Fibroblast of lung (primary cell): ENCODE results near the gene CIB4.

ENCODE experiments used
- EZH2 ChIP-seq: IDR thresholded peaks from 2 replicates; pipeline ENCODE4 v1.5.1; 2012; ENCODE audit warnings: low read length, control low read depth, mild to moderate bottlenecking; ENCODE audit errors: missing control alignments
- TF ChIP-seq, protein P1 (sequence below), 2 donors: IDR thresholded peaks in 1 of 2; conservative IDR thresholded peaks in 1 of 2; 1 replicate in 1 of 2; 2 replicates in 1 of 2; pipeline ENCODE4 v1.5.1; 2011 to 2012; ENCODE audit warnings: low read length in 2 of 2, control low read depth in 1 of 2, inconsistent platforms in 1 of 2, low read depth in 1 of 2, mild to moderate bottlenecking in 1 of 2

DNA sequence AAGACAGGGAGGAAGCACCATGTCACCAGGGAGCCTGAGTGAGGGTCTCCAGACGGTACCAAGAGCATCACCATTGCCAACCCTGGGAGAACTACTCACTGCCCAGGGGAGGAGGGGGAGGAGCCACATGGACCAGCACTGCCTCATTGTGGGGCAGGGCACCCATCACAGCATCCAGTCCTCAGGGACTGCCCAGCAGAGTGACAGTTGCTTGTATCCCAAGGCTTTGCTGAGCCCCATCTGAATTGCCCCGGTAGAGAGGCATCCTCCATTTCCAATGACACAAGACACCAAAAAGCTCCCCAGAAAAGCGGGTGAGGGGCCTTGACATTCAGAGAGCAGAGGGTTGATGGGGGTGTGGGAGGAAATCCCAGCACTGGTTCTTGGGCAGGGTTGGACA is 6.8 kb upstream of the CIB4 start:
- TF ChIP-seq, protein P1, sequence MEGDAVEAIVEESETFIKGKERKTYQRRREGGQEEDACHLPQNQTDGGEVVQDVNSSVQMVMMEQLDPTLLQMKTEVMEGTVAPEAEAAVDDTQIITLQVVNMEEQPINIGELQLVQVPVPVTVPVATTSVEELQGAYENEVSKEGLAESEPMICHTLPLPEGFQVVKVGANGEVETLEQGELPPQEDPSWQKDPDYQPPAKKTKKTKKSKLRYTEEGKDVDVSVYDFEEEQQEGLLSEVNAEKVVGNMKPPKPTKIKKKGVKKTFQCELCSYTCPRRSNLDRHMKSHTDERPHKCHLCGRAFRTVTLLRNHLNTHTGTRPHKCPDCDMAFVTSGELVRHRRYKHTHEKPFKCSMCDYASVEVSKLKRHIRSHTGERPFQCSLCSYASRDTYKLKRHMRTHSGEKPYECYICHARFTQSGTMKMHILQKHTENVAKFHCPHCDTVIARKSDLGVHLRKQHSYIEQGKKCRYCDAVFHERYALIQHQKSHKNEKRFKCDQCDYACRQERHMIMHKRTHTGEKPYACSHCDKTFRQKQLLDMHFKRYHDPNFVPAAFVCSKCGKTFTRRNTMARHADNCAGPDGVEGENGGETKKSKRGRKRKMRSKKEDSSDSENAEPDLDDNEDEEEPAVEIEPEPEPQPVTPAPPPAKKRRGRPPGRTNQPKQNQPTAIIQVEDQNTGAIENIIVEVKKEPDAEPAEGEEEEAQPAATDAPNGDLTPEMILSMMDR (conservative IDR thresholded peaks at IDR 0.05 in 1 of 2, IDR thresholded peaks at IDR 0.05 in 1 of 2; ENCODE audit: low read depth in 1 of 2, low read length in 2 of 2): no peak
- no peak for TF ChIP-seq EZH2
